ENCODE measurements around the gene TNFSF8. TPM values are rescaled to one million over a fixed set of nuclear protein-coding genes. Genes with fewer than 3 reads are reported as not detected.

TNFSF8 gene
- total and polyA plus RNA-seq, 2 of the 8 experiments (the other 6 are each of a cell fraction or from before 2014, with no cell fraction given) = not detected

DNA sequence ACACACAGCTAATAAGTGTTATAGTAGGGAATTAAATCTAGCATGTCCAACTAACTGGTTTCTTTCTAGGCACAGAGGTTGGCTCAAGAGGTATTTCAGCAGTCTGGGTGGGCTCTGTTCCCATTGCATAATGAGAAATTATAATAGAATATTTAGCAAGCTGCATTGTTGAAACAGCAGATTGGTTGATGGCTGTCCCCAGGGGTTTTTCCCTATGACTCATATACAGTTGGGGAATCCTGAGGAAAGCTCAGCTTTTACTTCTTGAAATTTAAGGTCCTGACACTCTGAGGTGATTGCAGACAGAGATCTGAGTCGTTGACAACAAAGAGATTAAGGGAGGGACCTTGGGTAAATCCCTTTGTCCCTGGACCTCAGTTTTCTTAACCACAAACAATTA lies 38.3 kb upstream of the TNFSF8 start (continued):
- TF ChIP-seq TAF7 (optimal IDR thresholded peaks at IDR 0.05; ENCODE audit: borderline replicate concordance, low read depth, low read length) (no peak), POLR2A (IDR thresholded peaks at IDR 0.05; ENCODE audit: control extremely low read depth in 1 of 2, low read depth in 2 of 2, low read length in 2 of 2) (no peak), RFX5 (IDR thresholded peaks at IDR 0.05; ENCODE audit: borderline replicate concordance, low read depth, low read length) (no peak), CHD2 (IDR thresholded peaks at IDR 0.05; ENCODE audit: low read length) (no peak), POU5F1 (IDR thresholded peaks at IDR 0.05; ENCODE audit: low read depth, low read length) (no peak)

Measured in H1 (cell line).